T-helper 22 cell (primary cell): ENCODE measurements around the gene FGF2.
"Not testable (repeated sequence)": the region's sequence is repeated elsewhere in the genome, so short reads cannot be mapped to it uniquely, and the experiment has no call there.

Experiments
- DNase-seq: peaks from one replicate; pipeline ENCODE4 v3.0.0-alpha.2; 2020; ENCODE audit warnings: low read depth

FGF2 gene

DNA sequence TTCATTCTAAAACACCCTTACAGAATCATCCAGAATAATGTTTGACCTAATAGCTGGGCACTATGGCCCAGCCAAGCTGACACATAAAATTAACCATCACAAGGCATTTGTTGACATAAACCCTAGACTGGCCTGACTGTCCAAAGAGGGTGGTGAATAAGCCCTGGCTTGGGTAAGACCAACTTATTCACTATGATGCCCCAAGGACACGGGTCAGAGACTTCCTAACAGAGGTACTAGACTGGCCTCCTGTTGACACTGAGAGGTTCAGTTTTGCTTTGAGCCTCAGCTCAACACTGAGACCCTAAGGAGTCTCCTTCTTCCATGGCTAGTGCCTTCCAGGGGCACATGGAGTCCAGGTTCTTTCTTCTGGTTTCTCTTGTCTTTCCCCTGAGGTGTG lies 21.3 kb downstream of the FGF2 start:
- DNase-seq = no peak

DNA sequence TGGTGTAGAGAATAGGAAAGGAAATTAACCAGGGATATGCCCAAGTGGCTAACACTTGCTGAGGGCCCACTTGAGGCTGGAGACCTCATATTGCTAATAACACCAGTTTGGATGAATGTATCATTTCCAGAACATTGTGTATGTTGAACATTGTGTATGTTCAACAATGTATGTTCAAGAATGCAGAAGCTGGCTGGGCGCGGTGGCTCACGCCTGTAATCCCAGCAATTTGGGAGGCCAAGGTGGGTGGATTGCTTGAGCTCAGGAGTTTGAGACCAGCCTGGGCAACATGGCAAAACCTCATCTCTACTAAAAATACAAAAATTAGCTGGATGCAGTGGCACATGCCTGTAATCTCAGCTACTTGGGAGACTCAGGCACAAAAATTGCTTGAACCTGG lies 23.2 kb downstream of the FGF2 start:
- not testable (repeated sequence) for DNase-seq

DNA sequence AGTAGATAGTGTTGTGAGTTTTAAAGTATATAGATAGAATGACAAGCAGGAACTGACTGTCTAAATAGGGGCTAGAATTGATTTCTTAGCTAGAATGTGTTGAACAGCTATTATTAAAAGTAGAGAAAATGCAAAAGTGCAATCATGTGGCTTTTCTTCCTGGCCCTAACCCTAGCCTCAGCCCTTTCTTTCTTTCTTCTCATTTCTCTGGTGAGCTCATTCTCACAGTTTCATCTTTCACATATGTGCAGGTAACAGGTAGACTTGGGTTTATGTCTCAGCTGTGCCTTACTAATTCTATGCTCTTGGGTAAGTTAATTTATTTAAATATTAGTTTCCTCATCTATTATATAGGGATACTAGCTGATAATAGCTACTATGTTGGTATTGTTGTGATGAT lies 24.9 kb downstream of the FGF2 start:
- DNase-seq = no peak

GRCh38 chr4:122854447-122855352 lies 28.1 kb downstream of the FGF2 start:
- DNase-seq = no peak

GRCh38 chr4:122855353-122855890 lies 28.8 kb downstream of the FGF2 start:
- no peak for DNase-seq

- DNase-seq = no peak
Measured at GRCh38 chr4:122857160-122857559, 30.5 kb downstream of the FGF2 start.

DNA sequence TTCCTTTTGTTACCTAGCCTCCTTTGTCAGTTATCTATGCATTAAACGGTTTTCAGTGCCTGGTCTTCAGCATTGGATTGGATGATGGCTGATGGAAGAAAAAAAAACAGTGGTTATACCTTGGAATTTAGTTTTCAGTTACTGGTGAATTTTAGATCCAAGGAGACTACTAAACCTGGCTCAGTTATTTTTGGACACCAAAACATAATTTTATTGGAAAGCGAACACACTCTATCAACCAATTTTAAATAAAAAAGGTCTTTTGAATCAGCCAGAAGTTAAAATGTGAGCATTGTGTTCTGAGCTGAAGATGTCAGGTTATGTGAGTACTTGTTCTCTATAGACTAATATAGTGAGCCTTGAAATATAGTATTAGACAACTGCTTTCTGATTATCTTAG lies 32.1 kb downstream of the FGF2 start:
- no peak for DNase-seq

DNA sequence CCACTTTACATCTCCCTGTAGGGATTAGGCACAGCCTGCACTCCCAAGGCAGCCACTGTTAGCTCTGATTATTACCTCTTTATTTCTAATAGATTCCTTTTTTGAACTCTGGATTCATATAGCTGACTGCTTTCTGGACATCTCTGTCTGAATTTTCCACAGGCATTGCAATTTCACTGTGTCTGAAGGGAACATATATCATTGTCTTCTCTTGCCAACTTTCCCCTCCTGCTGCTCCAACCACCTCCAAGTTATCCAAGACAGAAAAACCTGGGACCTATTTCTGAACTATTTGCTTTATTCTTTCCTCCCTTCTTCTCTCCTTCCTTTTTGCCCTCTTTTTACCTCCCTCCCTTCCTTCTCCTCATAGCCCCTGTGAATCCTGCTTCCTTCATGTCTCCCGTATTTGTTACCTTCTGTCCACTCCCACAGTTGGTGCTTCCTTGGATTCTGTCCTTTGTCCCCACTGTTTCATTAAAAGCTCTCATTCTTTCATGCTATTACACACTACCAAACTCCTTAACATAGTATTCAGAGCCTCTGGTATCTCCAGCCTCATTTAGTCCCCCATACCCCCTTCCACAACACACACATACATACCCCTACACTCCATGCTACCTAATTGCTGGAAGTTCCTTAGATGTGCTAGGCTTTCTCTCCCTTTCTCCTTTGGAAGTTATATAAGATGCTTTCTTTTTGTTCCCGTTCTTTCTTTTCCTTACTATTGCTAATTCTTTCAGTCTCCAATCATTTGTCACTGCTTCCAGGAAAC lies 34.7 kb downstream of the FGF2 start:
- no peak for DNase-seq

GRCh38 chr4:122863639-122864038 lies 37.0 kb downstream of the FGF2 start:
- DNase-seq = no peak

GRCh38 chr4:122865425-122865824 lies 38.8 kb downstream of the FGF2 start:
- DNase-seq = no peak

- not testable (repeated sequence) for DNase-seq
Measured at GRCh38 chr4:122868235-122868634, 41.6 kb downstream of the FGF2 start.

DNA sequence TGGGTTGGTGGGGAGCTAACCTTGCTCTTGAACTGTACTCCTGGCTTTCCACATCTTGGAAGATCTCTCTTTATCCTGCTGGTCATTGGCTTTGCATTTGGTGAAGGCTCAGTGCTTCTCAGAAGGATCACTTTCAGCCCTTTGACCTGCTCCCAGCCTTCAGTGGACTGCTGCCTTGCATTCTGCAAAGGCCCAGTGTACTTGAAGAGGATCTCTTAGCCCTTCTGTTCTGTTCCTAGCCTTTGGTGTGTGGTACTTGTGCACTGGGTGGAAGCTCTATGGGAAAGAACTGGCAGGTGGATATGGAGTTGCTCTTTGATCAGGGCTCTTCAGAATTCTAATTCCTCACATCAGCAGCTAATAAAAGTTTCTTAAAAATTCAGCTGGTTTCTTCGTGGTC lies 46.5 kb downstream of the FGF2 start:
- no peak for DNase-seq

DNA sequence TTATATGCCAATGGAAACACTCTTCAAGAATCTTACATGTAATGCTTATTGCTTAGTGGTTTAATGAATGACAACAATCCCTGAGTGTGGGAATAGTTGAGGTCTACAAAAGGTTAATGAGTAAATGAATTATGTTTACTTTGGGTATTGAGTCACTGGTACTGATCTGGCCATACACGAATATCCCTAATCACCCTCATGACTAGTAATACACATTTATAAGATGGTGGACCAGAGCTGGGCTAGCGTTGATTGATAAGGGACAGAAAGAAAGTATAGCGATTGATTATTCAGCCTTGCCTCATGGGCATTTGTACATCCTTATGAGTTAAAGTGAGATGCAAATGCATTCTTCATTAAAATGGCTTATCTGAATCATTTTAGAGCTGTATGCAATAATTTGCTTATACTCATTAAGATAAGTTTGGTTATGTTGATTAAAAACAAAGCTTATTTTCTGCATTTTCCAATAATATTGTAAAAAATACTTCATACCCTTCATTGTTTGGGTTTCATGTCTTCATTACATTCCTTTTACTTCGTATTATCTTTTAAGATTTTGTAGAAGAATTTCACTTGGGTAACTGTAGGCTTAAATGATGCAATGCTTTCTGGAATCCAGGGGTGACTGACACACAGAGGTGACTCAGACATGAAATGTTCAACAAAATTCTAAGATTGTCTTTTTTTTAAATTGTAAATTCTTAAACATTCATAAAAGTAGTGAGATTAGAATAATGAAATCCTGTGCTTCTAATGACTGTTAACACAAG lies 47.4 kb downstream of the FGF2 start:
- no peak for DNase-seq

DNA sequence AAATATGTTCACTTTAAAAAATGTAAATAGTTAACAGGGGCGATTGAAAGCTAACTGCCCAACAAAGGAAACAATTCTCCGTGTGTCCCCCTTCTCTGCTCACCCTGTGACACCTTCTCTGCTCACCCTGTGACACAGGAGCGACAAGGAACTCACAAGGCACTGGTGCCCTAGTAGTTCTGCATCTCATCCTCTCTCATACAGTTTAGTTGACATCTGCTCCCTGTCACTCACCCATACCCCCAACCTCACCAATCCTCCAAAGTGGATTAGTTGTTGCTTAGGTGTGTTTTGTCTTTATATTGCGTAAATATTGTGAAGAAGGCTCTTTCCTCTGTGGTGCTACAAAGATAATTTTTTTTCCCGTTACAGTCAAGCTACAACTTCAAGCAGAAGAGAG lies 49.3 kb downstream of the FGF2 start:
- no peak for DNase-seq

GRCh38 chr4:122876456-122876855 lies 49.8 kb downstream of the FGF2 start:
- no peak for DNase-seq

DNA sequence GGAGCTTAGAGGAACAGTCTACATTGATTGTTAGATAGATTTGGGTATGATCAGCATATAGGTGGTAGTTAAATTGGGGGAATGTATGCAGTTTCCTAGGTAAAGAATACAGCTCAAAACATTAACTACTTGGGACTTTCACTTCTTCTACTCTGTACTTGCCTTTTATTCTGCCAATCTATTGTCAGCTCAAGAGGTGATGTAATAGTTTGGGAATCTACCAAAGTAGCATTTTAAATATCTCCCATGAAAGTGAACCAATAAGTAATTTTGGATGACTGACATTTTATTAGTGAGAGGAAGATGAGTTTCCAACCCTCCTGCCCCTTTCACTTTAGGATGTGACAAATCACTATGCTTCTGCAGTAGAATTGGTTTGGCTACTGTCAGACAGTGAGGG lies 52.4 kb downstream of the FGF2 start:
- no peak for DNase-seq

- DNase-seq = no peak
Measured at GRCh38 chr4:122882857-122883735, 56.5 kb downstream of the FGF2 start.

- no peak for DNase-seq
Measured at GRCh38 chr4:122884499-122884898, 57.9 kb downstream of the FGF2 start.

DNA sequence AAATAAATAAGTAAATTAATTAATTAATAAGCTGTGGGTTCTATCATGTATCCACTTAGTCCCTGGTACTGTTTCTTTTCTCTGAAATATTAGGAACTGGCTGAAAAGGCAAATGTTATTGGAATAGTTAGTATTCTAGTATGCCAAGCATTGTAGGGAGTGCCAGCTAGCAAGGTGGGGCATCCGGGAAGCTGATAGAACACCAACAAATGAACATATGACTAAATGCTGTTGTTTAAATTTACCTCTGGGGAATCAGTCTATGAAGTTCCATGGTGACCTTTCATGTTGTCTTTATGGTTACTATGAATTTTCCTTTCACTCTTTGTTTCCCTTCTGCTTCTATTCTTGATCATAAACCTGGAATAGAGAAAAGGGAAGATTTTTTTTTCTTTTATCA lies 63.1 kb downstream of the FGF2 start:
- DNase-seq = no peak

- DNase-seq = no peak
Measured at GRCh38 chr4:122890147-122890795, 63.6 kb downstream of the FGF2 start.

GRCh38 chr4:122894827-122895226 lies 68.2 kb downstream of the FGF2 start:
- no peak for DNase-seq
